MG63 (cell line): ENCODE results near the gene ZYG11A. TPM values are rescaled to one million over a fixed set of nuclear protein-coding genes. Genes with fewer than 3 reads are reported as not detected.

Source experiments
- DNase-seq: peaks from one replicate; pipeline ENCODE4 v3.0.0-alpha.2; 2020
- H3K27me3 ChIP-seq: fragments of 250-450 bp; sonication (Bioruptor Pico); 2 replicates; pipeline ENCODE4 v1.5.1; 2020; ENCODE audit warnings: mild to moderate bottlenecking, moderate library complexity
- H3K36me3 ChIP-seq: fragments of 250-450 bp; sonication (Bioruptor Pico); 2 replicates; pipeline ENCODE4 v1.5.1; 2020; ENCODE audit warnings: mild to moderate bottlenecking, moderate library complexity
- H3K4me3 ChIP-seq: fragments of 250-450 bp; sonication (Bioruptor Pico); 2 replicates; pipeline ENCODE4 v1.5.1; 2020; ENCODE audit warnings: mild to moderate bottlenecking, moderate library complexity
- H3K9me3 ChIP-seq: fragments of 250-450 bp; sonication (Bioruptor Pico); 2 replicates; pipeline ENCODE4 v1.5.1; 2020; ENCODE audit warnings: mild to moderate bottlenecking, moderate library complexity
- total RNA-seq: library from RNA; depleted of rRNA; stranded (reverse); fragments of >200 nt; shearing (Covaris generic); gene quantifications from 2 replicates; pipeline ENCODE4 v1.2.3, GENCODE V29; 2014; ENCODE audit warnings: low replicate concordance; rRNA removed

ZYG11A gene
- total RNA-seq, 1 experiment from 2014 or later = 6.3 TPM

GRCh38 chr1:52926864-52927211 is 84.3 kb downstream of the ZYG11A start:
- Histone ChIP-seq H3K36me3 (no peaks in the 10 kb centered on the region), H3K9me3 (no peaks in the 10 kb centered on the region), H3K27me3 (no peaks in the 10 kb centered on the region), H3K4me3 (peak overlapping the region; percentile 62)
- DNase-seq = no peak

DNA sequence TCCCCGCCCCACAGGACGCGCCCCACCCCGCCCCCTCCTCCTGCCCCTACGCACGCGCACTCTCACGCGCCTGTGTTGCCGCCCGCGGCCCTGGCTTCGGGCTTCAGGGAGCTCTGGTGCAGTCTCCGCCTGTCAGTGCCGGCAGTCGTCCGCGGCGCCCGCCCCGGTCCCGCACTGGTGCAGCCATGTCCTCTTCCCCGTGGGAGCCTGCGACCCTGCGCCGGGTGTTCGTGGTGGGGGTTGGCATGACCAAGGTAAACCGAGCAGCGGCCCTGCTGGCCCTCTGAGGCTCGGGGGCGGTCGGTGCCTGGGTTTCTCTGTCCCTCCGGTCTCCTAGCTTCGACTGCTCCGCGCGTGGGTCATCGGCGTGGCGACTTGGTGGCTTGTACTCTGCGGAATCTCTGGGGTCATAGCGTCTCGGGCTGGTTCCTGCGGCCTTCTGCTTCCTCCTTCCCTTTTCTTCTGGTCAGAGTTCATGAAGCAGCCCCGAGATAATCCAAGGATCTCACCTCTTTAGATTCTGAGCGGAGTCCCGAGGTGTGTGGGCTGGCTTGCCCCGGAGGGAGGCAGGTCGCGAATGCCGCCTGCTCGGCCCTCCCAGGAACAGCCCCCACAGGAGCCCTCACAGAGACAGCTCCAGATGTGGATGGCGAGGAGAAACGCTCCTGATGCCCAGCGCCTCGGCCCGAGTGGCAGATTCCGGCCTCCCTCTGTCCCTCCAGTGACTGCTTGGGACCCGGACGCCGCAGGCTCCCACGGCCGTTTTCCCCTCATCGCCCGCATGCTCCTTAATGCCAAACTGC is 84.9 kb downstream of the ZYG11A start, which contains the start of gene SCP2:
SCP2 (plus strand) TSS at position 65 of the 803 bp plus-strand sequence; CDS start at position 186, 121 bp downstream.
- Histone ChIP-seq H3K4me3 (peak within 1 kb of the TSS; percentile 62), H3K36me3 (no peaks in the 10 kb centered on the region), H3K27me3 (no peaks in the 10 kb centered on the region), H3K9me3 (no peaks in the 10 kb centered on the region)
- DNase-seq = peak; percentile 85

DNA sequence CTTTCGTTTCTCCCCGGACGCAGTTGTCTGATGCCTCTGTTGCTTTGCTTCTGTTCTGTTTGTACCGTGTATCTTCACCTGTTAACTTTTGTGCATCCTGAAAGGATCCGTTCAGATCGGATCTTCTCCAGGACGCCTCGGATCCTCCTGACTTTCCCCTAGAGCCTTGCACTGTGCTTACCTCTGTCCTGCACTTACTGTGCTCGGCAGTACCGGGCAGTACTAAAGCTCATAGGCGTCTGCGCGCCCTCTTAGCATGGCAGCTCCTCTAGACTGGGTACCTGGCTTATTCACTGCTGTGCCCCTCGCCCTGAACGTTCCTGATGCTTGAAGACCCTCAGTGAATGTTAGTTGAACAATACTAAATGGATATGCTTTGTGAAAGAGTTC is 85.5 kb downstream of the ZYG11A start:
- no peaks in the 10 kb centered on the region for H3K9me3 ChIP-seq
- no peaks in the 10 kb centered on the region for H3K36me3 ChIP-seq
- H3K27me3 ChIP-seq = no peaks in the 10 kb centered on the region
- H3K4me3 ChIP-seq = peak overlapping the region; percentile 62
- no peak for DNase-seq

DNA sequence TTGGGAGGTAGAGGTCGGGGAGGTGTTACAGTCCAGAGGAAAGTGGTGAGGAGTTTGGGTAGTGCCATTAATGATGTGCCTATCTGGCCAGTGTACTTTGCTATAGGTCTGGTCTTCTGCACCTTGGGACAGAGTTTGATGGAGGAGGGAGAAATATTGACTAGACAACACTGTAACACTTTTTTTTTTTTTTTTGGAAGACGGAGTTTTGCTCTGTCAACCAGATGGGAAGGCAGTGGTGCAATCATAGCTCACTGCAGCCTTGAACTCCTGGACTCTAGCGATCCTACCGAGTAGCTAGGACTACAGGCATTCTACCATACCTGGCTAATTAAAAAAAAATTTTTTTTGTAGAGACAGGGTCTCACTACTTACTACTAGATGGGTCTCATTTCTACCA is 86.5 kb downstream of the ZYG11A start:
- Histone ChIP-seq H3K4me3 (no peak overlapping the region), H3K36me3 (no peaks in the 10 kb centered on the region), H3K27me3 (no peaks in the 10 kb centered on the region), H3K9me3 (no peaks in the 10 kb centered on the region)
- DNase-seq = no peak

GRCh38 chr1:52937433-52938182 is 95.0 kb downstream of the ZYG11A start:
- H3K4me3 ChIP-seq = no peak overlapping the region
- no peaks in the 10 kb centered on the region for H3K36me3 ChIP-seq
- no peaks in the 10 kb centered on the region for H3K9me3 ChIP-seq
- no peak for DNase-seq
- H3K27me3 ChIP-seq = no peaks in the 10 kb centered on the region

GRCh38 chr1:52938183-52938451 is 95.6 kb downstream of the ZYG11A start:
- no peak for DNase-seq
- no peaks in the 10 kb centered on the region for H3K27me3 ChIP-seq
- no peaks in the 10 kb centered on the region for H3K36me3 ChIP-seq

GRCh38 chr1:52943876-52944416 is 101.4 kb downstream of the ZYG11A start:
- H3K9me3 ChIP-seq = no peaks in the 10 kb centered on the region
- no peak for DNase-seq

More at GRCh38 chr1:52938183-52938451, 95.6 kb downstream of the ZYG11A start:
- no peak overlapping the region for H3K4me3 ChIP-seq
- no peaks in the 10 kb centered on the region for H3K9me3 ChIP-seq

DNA sequence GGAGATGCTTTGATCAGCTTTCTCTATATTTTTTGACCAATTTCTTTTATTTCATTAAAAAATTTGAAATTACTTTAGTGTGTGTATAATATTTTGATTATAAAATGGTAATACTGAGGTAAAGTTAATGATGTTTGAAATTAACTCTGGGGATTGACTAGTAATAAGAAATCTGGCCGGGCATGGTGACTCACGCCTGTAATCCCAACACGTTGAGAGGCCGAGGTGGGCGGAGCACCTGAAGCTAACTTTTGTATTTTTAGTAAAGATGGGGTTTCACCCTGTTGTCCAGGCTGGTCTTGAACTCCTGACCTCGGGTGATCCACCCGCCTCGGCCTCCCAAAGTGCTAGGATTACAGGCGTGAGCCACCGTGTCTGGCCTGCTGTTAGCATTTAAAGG is 102.0 kb downstream of the ZYG11A start:
- no peaks in the 10 kb centered on the region for H3K27me3 ChIP-seq
- DNase-seq = no peak
- no peaks in the 10 kb centered on the region for H3K9me3 ChIP-seq
- peaks cover 1% of the 10 kb centered on the region; the same call in 1 of the 2 replicates for H3K36me3 ChIP-seq
- no peak overlapping the region for H3K4me3 ChIP-seq

More at GRCh38 chr1:52943876-52944416, 101.4 kb downstream of the ZYG11A start:
- H3K27me3 ChIP-seq = no peaks in the 10 kb centered on the region
- no peaks in the 10 kb centered on the region for H3K36me3 ChIP-seq
- H3K4me3 ChIP-seq = no peak overlapping the region

Other genes starting within 250 kb of the ZYG11A start
- 21.2 and 22.5 TPM in 2 replicates for gene GPX7, start 240.4 kb upstream of the ZYG11A start, total RNA-seq
- not detected in 2 replicates for gene SHISAL2A, start 209.6 kb upstream of the ZYG11A start, total RNA-seq
- 16.9 and 37.1 TPM in 2 replicates for gene COA7, start 144.4 kb upstream of the ZYG11A start, total RNA-seq
- gene ZYG11B, start 116.3 kb upstream of the ZYG11A start, total RNA-seq = 9.9 and 15.8 TPM in 2 replicates
- 11.8 and 28.2 TPM in 2 replicates for gene ECHDC2, start 79.0 kb downstream of the ZYG11A start, total RNA-seq
- 74.0 and 115 TPM in 2 replicates for gene SCP2, start 84.5 kb downstream of the ZYG11A start, total RNA-seq
- gene PODN, start 219.5 kb downstream of the ZYG11A start, total RNA-seq = 0.10 TPM in 1 of 2 replicates, not detected in the other